OCI-LY3 (cell line): ENCODE measurements around the gene STAT5A.
"Not testable (repeated sequence)": the region's sequence is repeated elsewhere in the genome, so short reads cannot be mapped to it uniquely, and the experiment has no call there.

Source experiments
- H2AFZ ChIP-seq: fragments of 200-600, 300-600 bp; shearing (Covaris generic); 2 replicates; pipeline ENCODE4 v1.6.0; 2014; ENCODE audit warnings: antibody characterized with exemption, low read depth, low read length
- H3K27ac ChIP-seq: fragments of 200-600, 300-600 bp; sonication (generic); 2 replicates; pipeline ENCODE4 v1.5.1; 2014; ENCODE audit warnings: mild to moderate bottlenecking, low read length, moderate library complexity, mixed read lengths
- H3K27me3 ChIP-seq: fragments of 200-600, 300-600 bp; sonication (generic); 2 replicates; pipeline ENCODE4 v1.6.1; 2014; ENCODE audit warnings: low read depth, low read length, mixed read lengths
- H3K36me3 ChIP-seq: fragments of 200-600, 300-600 bp; sonication (generic); replicated peaks from 2 replicates; pipeline ENCODE3; 2014; ENCODE audit warnings: low read depth, low read length, mixed read lengths
- H3K4me1 ChIP-seq: fragments of 300-600, 200-600 bp; sonication (generic); 2 replicates; pipeline ENCODE4 v1.6.1; 2014; ENCODE audit warnings: low read length, mixed read lengths
- H3K4me2 ChIP-seq: fragments of 200-600, 300-600 bp; sonication (generic); 2 replicates; pipeline ENCODE4 v1.6.1; 2014; ENCODE audit warnings: low read length, mixed read lengths
- H3K4me3 ChIP-seq: fragments of 300-600, 200-600 bp; sonication (generic); 2 replicates; pipeline ENCODE4 v1.5.1; 2014; ENCODE audit warnings: antibody characterized with exemption, mild to moderate bottlenecking, low read length, moderate library complexity
- H3K79me2 ChIP-seq: fragments of 300-600, 200-600 bp; shearing (Covaris generic); 2 replicates; pipeline ENCODE4 v1.6.1; 2014; ENCODE audit warnings: mild to moderate bottlenecking, low read length, mixed read lengths
- H3K9ac ChIP-seq: fragments of 300-600, 200-600 bp; shearing (Covaris generic); 2 replicates; pipeline ENCODE4 v1.6.0; 2014; ENCODE audit warnings: mild to moderate bottlenecking, low read length, moderate library complexity
- H3K9me3 ChIP-seq: fragments of 200-600, 300-600 bp; shearing (Covaris generic); 2 replicates; pipeline ENCODE4 v1.6.1; 2014; ENCODE audit warnings: low read length, mixed read lengths; ENCODE audit not compliant: insufficient read depth
- H4K20me1 ChIP-seq: fragments of 200-600, 300-600 bp; sonication (generic); 2 replicates; pipeline ENCODE4 v1.6.1; 2016; ENCODE audit warnings: low read length, mixed read lengths; ENCODE audit not compliant: insufficient read depth
- EZH2phosphoT487 ChIP-seq: fragments of 200-600 bp; shearing (Covaris generic); IDR thresholded peaks from 2 replicates; pipeline ENCODE4 v1.6.1; 2018; ENCODE audit warnings: antibody characterized with exemption, mixed run types, low read depth
- TF ChIP-seq, protein P1 (sequence below): fragments of 200-600, 300-600 bp; sonication (generic); IDR thresholded peaks from 2 replicates; pipeline ENCODE4 v1.5.1; 2014; ENCODE audit warnings: antibody characterized with exemption, low read length, low read depth

The STAT5A gene

DNA sequence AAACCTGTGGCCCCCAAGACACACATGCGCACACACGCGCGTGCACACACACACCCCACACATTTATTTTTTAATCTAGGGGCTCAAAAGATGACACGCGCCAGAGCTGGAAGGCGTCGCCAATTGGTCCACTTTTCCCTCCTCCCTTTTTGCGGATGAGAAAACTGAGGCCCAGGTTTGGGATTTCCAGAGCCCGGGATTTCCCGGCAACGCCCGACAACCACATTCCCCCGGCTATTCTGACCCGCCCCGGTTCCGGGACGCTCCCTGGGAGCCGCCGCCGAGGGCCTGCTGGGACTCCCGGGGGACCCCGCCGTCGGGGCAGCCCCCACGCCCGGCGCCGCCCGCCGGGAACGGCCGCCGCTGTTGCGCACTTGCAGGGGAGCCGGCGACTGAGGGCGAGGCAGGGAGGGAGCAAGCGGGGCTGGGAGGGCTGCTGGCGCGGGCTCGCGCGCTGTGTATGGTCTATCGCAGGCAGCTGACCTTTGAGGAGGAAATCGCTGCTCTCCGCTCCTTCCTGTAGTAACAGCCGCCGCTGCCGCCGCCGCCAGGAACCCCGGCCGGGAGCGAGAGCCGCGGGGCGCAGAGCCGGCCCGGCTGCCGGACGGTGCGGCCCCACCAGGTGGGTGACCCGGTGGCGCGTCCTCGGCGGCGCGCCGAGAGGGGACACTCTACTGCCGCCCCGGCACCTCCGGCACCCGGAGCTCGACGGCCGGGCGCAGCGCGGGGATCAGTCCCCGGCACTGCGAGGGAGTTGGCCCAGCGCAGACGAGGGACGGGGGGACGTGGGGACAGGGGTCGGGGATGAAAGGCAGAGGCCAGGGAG, at the start of gene STAT5A:
TSS of gene STAT5A (plus strand) at position 522 of the 826 bp plus-strand sequence. CDS start 914 bp downstream, outside the sequence.
- peak within 1 kb of the TSS; percentile 98 for H3K4me2 ChIP-seq
- no peak for TF ChIP-seq EZH2phosphoT487
- TF ChIP-seq, protein P1, sequence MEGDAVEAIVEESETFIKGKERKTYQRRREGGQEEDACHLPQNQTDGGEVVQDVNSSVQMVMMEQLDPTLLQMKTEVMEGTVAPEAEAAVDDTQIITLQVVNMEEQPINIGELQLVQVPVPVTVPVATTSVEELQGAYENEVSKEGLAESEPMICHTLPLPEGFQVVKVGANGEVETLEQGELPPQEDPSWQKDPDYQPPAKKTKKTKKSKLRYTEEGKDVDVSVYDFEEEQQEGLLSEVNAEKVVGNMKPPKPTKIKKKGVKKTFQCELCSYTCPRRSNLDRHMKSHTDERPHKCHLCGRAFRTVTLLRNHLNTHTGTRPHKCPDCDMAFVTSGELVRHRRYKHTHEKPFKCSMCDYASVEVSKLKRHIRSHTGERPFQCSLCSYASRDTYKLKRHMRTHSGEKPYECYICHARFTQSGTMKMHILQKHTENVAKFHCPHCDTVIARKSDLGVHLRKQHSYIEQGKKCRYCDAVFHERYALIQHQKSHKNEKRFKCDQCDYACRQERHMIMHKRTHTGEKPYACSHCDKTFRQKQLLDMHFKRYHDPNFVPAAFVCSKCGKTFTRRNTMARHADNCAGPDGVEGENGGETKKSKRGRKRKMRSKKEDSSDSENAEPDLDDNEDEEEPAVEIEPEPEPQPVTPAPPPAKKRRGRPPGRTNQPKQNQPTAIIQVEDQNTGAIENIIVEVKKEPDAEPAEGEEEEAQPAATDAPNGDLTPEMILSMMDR: no peak
- peak within 1 kb of the TSS; percentile 92 for H3K9ac ChIP-seq
- peak within 1 kb of the TSS; percentile 84 for H3K4me3 ChIP-seq
- no peaks in the 10 kb centered on the region for H3K27me3 ChIP-seq
- peaks cover 48% of the 10 kb centered on the region for H3K4me1 ChIP-seq
- H2AFZ ChIP-seq: peak within 1 kb of the TSS; percentile 49
- H3K36me3 ChIP-seq: peaks cover 25% of the 10 kb centered on the region
- peaks cover 65% of the 10 kb centered on the region for H3K79me2 ChIP-seq
- H3K27ac ChIP-seq: peak within 1 kb of the TSS; percentile 95
- H4K20me1 ChIP-seq: 0 out of 2 replicates have a peak, but pooled peaks cover 3% of the 10 kb centered on the region
- no peaks in the 10 kb centered on the region for H3K9me3 ChIP-seq

DNA sequence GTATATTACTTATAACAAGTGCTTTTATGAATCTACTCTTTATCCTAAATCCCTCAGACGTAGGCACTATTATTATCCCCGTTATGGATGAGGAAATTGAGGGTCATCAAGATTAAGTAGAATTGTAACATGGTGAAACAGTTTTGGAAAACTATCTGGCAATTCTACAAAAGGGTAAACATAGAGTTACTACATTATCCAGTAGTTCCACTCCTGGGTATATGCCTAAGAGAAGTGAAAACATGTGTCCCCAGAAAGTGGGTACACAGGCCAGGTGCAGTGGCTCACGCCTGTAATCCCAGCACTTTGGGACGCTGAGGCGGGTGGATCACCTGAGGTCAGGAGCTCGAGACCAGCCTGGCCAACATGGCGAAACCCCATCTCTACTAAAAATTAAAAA, 48.7 kb upstream of the STAT5A start:
- H3K36me3 ChIP-seq, H3K9me3 ChIP-seq, H3K4me1 ChIP-seq, H3K4me2 ChIP-seq, H3K4me3 ChIP-seq, H3K9ac ChIP-seq, H2AFZ ChIP-seq, H3K27me3 ChIP-seq, H3K27ac ChIP-seq: not testable (repeated sequence)
- Histone ChIP-seq H3K79me2 (peaks cover 88% of the 10 kb centered on the region), H4K20me1 (peaks cover 81% of the 10 kb centered on the region)

DNA sequence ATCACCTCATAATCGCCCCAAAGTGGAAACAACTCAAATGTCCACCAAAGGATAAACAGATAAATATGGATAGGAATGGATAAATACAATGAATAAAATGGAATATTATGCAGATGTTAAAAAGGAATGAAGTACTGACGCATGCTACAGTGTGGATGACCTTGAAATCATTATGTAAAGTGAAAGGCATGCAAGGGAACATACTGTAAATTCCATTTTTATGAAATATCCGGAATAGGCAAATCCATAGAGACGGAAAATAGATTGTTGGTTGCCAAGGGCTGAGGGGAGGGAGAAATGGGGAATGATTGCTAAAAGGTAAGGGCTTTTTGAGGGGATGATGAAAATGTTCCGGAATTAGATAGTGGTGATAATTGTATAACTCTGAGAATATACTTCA, 48.1 kb upstream of the STAT5A start:
- peaks cover 76% of the 10 kb centered on the region for H4K20me1 ChIP-seq
- no peaks in the 10 kb centered on the region for H3K4me1 ChIP-seq
- H3K4me2 ChIP-seq: no peak overlapping the region
- H3K4me3 ChIP-seq: no peak overlapping the region
- TF ChIP-seq, protein P1: no peak
- no peak for TF ChIP-seq EZH2phosphoT487
- no peaks in the 10 kb centered on the region for H3K27me3 ChIP-seq
- H2AFZ ChIP-seq: no peak overlapping the region
- H3K79me2 ChIP-seq: peaks cover 84% of the 10 kb centered on the region
- H3K27ac ChIP-seq: no peak overlapping the region
- H3K9me3 ChIP-seq: no peaks in the 10 kb centered on the region
- no peak overlapping the region for H3K9ac ChIP-seq
- H3K36me3 ChIP-seq: no peaks in the 10 kb centered on the region

DNA sequence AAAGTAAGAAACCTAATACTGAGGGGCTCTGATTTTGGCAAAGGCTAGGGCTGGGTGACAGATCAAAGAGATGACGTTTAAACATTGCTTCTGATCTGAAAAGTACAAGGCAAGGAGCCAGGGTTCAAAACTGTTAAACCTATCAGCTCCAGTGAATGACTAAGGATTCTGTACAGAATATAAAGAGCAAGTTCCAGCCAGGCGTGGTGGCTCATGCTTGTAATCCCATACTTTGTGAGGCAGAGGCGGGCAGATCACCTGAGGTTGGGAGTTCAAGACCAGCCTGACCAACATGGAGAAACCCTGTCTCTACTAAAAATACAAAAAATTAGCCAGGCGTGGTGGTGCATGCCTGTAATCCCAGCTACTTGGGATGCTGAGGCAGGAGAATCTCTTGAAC, 47.4 kb upstream of the STAT5A start:
- not testable (repeated sequence) for H3K36me3 ChIP-seq, H3K4me3 ChIP-seq, H3K27me3 ChIP-seq, H3K4me1 ChIP-seq, H3K9ac ChIP-seq, H3K4me2 ChIP-seq, H3K9me3 ChIP-seq, H2AFZ ChIP-seq, H3K27ac ChIP-seq
- peaks cover 69% of the 10 kb centered on the region for H4K20me1 ChIP-seq
- peaks cover 82% of the 10 kb centered on the region for H3K79me2 ChIP-seq

DNA sequence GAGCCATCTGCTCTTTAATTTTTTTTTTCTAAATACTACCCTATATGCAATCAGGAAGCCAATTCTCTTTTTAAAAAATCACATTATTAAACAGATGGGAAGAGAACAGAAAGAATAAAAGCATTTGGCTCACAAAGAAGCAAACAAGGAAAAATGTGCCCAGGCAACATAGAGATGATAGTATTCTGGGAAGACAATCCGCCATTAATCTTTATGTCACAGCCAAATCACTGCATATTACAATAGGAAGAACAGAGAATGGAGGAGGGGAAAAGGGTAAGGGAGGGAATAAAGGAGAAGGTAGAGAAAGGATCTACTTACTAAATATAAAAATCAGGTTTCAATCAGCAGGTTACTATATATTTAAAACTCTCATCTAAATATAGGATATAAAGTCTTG, 46.4 kb upstream of the STAT5A start:
- Histone ChIP-seq H3K4me3 (no peak overlapping the region), H3K79me2 (peaks cover 82% of the 10 kb centered on the region)

More for the DNA sequence above, 46.4 kb upstream of the STAT5A start:
- no peak for TF ChIP-seq EZH2phosphoT487
- TF ChIP-seq, protein P1: no peak
- peaks cover 66% of the 10 kb centered on the region for H4K20me1 ChIP-seq
- no peak overlapping the region for H3K27ac ChIP-seq
- no peak overlapping the region for H3K9ac ChIP-seq
- no peaks in the 10 kb centered on the region for H3K4me1 ChIP-seq
- H3K9me3 ChIP-seq: no peaks in the 10 kb centered on the region
- no peak overlapping the region for H3K4me2 ChIP-seq
- no peaks in the 10 kb centered on the region for H3K27me3 ChIP-seq
- no peak overlapping the region for H2AFZ ChIP-seq
- no peaks in the 10 kb centered on the region for H3K36me3 ChIP-seq
